ENCODE data around the gene ST6GAL1. TPM values are rescaled to one million over a fixed set of nuclear protein-coding genes. Genes with fewer than 3 reads are reported as not detected.

The ST6GAL1 gene
- total and polyA plus RNA-seq, 2 of the 13 experiments (the other 11 are each of a cell fraction or from before 2014, with no cell fraction given) = 79.9 to 164 TPM

- FAIRE-seq = no peak
- Histone ChIP-seq H3K9me3 (ENCODE audit: low read length) (no peaks in the 10 kb centered on the region), H3K9ac (ENCODE audit: insufficient read depth, low read depth, low read length) (no peak overlapping the region), H3K4me3 (replicated peaks in 1 of 3; ENCODE audit: insufficient read depth in 1 of 3, low read depth in 2 of 3, low read length in 3 of 3) (no peak overlapping the region), H3K36me3 (replicated peaks in 1 of 2; ENCODE audit: control insufficient read depth in 1 of 2, insufficient read depth in 2 of 2, low read length in 2 of 2) (peaks cover 19 to 57% of the 10 kb centered on the region in 2 experiments), H3K27ac (ENCODE audit: extremely low read length, insufficient read depth, low read length) (peak overlapping the region; percentile 2), H3K4me1 (ENCODE audit: insufficient read depth, low read length) (peaks cover 58% of the 10 kb centered on the region), H3K27me3 (ENCODE audit: control insufficient read depth in 1 of 2, insufficient read depth in 2 of 2, low read length in 2 of 2) (no peaks in the 10 kb centered on the region), H3K4me2 (ENCODE audit: low read depth, low read length) (peak overlapping the region; percentile 20; the same call in 1 of the 2 replicates), H3K79me2 (ENCODE audit: insufficient read depth, low read length) (peaks cover 83% of the 10 kb centered on the region), H4K20me1 (ENCODE audit: insufficient read depth, low read length) (peaks cover 22% of the 10 kb centered on the region), H2AFZ (ENCODE audit: low read length) (no peak overlapping the region)
- ChIA-PET POLR2A (interaction anchor here (0.9 to 2.7 kb wide), 3 partner anchors 10 to 119 kb away, joined by 3 to 18 read pairs (median 5); no protein-coding TSS in a partner anchor), CTCF (ENCODE audit: low intra/inter-chr PET ratio, low total read pairs) (no interaction called here)
- DNase-seq (ENCODE audit: low spot score) = peak; percentile 18
- WGBS (ENCODE audit: low lambda C conversion rate) = 87% methylated on average over 5 of the region's 5 CpGs
- intact Hi-C loops (cut with micrococcal nuclease; ENCODE audit: unreplicated experiment) (no loop called here), in situ Hi-C loops (cut with HindIII; ENCODE audit: extremely low pct_ligation_motif_present, low pct_unique_long_range_greater_than_20kb) (no loop called here)
- TF ChIP-seq, protein P1, sequence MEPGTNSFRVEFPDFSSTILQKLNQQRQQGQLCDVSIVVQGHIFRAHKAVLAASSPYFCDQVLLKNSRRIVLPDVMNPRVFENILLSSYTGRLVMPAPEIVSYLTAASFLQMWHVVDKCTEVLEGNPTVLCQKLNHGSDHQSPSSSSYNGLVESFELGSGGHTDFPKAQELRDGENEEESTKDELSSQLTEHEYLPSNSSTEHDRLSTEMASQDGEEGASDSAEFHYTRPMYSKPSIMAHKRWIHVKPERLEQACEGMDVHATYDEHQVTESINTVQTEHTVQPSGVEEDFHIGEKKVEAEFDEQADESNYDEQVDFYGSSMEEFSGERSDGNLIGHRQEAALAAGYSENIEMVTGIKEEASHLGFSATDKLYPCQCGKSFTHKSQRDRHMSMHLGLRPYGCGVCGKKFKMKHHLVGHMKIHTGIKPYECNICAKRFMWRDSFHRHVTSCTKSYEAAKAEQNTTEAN (CRISPR knock-in tag; conservative IDR thresholded peaks at IDR 0.05) = no peak
- TF ChIP-seq SSRP1 (CRISPR knock-in tag; IDR thresholded peaks at IDR 0.05) = 0 out of 2 replicates have a peak, but pooled peaks have one; percentile 26
- ATAC-seq = peak; percentile 35; the same call in 1 of the 3 replicates
- no TSS peak for BruUV-seq (replicated peaks)
Observed at GRCh38 chr3:187049462-187050101, 119.3 kb downstream of the ST6GAL1 start.

GRCh38 chr3:187051066-187051465 is 120.7 kb downstream of the ST6GAL1 start:
- DNase-seq (ENCODE audit: low spot score) (no peak), FAIRE-seq (no peak), ATAC-seq (no peak)
- POLR2A ChIA-PET = interaction anchor here (2.2 kb wide), 1 partner anchor 10 kb away, joined by 9 read pairs; no protein-coding TSS in a partner anchor
- BruUV-seq (replicated peaks) = no TSS peak
- CTCF ChIA-PET (ENCODE audit: low intra/inter-chr PET ratio, low total read pairs) = no interaction called here
- Histone ChIP-seq H3K36me3 (replicated peaks in 1 of 2; ENCODE audit: control insufficient read depth in 1 of 2, insufficient read depth in 2 of 2, low read length in 2 of 2) (peaks cover 17 to 45% of the 10 kb centered on the region in 2 experiments), H3K27me3 (ENCODE audit: control insufficient read depth in 1 of 2, insufficient read depth in 2 of 2, low read length in 2 of 2) (no peaks in the 10 kb centered on the region), H3K27ac (ENCODE audit: extremely low read length, insufficient read depth, low read length) (no peak overlapping the region), H3K9me3 (ENCODE audit: low read length) (peaks cover 6% of the 10 kb centered on the region; the same call in 1 of the 2 replicates), H3K79me2 (ENCODE audit: insufficient read depth, low read length) (peaks cover 75% of the 10 kb centered on the region), H2AFZ (ENCODE audit: low read length) (no peak overlapping the region), H3K4me2 (ENCODE audit: low read depth, low read length) (no peak overlapping the region), H3K4me3 (replicated peaks in 1 of 3; ENCODE audit: insufficient read depth in 1 of 3, low read depth in 2 of 3, low read length in 3 of 3) (no peak overlapping the region), H4K20me1 (ENCODE audit: insufficient read depth, low read length) (peaks cover 22% of the 10 kb centered on the region), H3K4me1 (ENCODE audit: insufficient read depth, low read length) (peaks cover 44% of the 10 kb centered on the region), H3K9ac (ENCODE audit: insufficient read depth, low read depth, low read length) (no peak overlapping the region)
- intact Hi-C loops (cut with micrococcal nuclease; ENCODE audit: unreplicated experiment) = no loop called here
- WGBS (ENCODE audit: low lambda C conversion rate) = over 99% methylated on average over 5 of the region's 5 CpGs
- in situ Hi-C loops (cut with HindIII; ENCODE audit: extremely low pct_ligation_motif_present, low pct_unique_long_range_greater_than_20kb) = no loop called here
- TF ChIP-seq ISL2 (CRISPR knock-in tag; IDR thresholded peaks at IDR 0.05) (no peak), ETV5 (CRISPR knock-in tag; IDR thresholded peaks at IDR 0.05; ENCODE audit: borderline replicate concordance) (no peak), ZNF124 (CRISPR knock-in tag; IDR thresholded peaks at IDR 0.05) (no peak), ZBTB40 (IDR thresholded peaks at IDR 0.05) (no peak), ZBTB40 (CRISPR knock-in tag; IDR thresholded peaks at IDR 0.05) (no peak), EED (CRISPR knock-in tag; IDR thresholded peaks at IDR 0.05) (no peak)

All from HepG2 (cell line).